Stimulated activated CD8-positive, alpha-beta memory T cell treated with anti-CD3 and anti-CD28 coated beads, Interleukin-7, amount 100 ng/mL, for 24 hours (primary cell): ENCODE data around the gene ZBED1.
"Not testable (repeated sequence)": the region's sequence is repeated elsewhere in the genome, so short reads cannot be mapped to it uniquely, and the experiment has no call there.

Experiments
- DNase-seq: peaks from one replicate; pipeline ENCODE4 v3.0.0-alpha.2; 2020; ENCODE audit warnings: low read depth

Gene ZBED1

DNA sequence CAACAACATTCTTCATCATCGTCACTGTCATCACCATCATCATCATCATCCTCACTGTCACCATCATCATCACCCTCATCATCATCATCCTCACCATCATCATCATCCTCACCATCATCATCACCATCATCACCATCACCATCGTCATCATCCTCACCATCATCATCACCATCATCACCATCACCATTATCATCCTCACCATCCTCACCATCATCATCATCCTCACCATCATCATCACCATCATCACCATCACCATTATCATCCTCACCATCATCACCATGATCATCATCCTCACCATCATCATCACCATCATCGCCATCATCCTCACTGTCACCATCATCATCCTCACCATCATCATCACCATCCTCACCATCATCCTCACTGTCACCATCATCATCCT, 18.9 kb upstream of the ZBED1 start:
- not testable (repeated sequence) for DNase-seq

DNA sequence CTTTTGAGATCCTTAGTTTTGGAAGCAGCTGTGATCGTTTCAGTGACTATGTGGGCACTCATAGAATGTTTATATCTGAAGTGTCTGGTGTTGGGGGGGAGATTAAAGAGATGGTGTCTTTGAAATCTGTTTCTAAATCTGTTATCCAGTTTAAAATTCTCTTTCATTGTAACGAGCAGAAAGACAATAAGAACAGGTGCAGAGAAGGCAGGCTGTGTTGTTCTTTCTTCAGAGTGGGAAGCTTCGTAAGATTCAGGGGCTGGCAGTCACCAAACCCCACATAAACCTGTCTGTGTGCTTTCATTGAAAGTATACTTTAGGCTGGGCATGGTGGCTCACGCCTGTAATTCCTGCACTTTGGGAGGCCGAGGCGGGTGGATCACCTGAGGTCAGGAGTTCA, 16.3 kb upstream of the ZBED1 start:
- no peak for DNase-seq

DNA sequence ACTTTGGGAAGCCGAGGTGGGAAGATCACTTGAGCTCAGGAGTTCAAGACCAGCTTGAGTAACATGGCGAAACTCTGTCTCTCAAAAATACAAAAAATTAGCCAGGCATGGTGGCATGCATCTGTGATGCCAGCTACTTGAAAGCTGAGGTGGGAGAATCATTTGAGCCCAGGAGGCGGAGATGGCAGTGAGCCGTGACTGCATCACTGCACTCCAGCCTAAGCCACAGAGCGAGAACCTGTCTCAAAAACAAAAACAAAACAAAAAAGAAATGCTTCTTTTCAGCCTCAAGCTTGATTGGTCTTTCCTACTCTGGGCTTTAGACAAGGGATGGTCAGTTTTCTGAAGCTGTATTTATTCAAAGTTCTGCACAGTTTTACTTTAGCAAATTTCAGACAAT, 15.8 kb upstream of the ZBED1 start:
- no peak for DNase-seq

DNA sequence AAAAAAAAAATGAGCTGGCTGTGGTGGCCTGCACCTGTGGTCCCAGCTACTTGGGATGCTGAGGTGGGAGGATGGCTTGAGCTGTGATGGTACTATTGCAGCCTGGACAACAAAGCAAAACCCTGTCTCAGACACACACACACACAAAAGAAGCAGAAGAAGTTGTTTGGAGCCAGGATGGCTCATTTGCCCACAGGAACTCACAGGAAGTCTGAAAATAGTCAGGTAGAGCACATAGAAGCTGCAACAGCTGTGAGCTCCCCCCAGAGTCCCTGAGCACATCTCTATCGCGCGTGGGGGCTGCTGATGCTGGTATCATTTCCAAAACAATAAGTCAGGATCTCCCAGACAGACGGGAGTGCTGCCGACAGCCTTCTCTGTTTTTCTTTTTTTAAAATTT, 13.4 kb upstream of the ZBED1 start:
- no peak for DNase-seq

DNA sequence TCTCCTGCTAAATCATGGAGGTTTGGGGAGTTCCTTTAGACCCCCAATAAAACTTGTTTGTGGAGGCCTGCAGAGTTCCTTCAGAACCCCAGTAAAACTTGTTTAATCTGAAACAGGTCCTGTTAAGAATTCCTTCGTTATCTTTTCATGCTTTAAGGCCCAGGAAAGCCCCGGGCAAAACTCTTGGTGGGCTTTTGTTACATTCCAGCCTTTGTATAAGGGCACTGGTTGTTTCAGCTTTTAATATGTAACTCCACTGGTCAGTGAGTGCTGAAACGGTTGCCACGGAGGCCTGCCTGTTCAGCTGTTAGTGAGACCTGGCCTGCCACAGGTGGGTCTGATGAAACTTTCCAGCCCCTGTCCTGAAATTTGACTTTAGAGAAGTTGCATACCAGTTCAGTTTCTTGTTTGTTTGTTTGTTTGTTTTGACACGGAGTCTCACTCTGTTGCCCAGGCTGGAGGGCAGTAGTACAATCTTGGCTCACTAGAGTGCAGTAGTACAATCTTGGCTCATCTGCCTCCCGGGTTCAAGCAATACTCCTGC, 12.4 kb upstream of the ZBED1 start:
- no peak for DNase-seq

DNA sequence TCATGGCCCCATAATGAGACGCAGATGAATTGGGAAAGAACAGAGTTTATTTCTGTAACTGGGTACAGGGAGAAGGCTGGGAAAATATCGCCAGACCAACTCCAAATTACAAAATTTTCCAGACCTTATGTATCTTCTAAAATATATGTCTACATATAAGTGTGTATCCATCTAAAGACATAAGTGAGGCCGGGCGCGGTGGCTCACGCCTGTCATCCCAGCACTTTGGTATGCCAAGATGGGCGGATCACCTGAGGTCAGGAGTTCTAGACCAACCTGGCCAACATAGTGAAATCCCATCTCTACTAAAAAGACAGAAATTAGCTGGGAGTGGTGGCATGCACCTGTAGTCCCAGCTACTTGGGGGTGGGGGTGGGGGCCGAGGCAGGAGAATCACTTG, 11.7 kb upstream of the ZBED1 start:
- DNase-seq = no peak

DNA sequence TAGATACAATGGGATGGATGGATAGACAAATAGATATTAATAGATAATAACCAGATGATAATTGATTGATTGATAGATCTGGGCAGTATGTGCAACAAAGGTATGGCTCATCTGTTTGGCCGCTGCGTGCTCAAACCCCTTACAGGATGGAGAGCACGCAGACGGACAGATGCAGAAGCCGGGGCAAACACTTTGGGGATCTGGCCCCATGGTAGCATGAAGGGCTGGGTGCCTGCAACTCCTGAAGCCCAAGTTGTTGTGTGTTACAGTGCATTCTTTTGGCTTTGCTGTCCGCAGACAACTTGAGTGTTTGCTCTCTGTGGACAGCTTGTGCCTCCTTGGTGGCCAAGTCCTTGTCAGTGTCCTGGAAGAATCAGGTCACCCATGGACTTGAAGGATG, 10.6 kb upstream of the ZBED1 start:
- DNase-seq = no peak

DNA sequence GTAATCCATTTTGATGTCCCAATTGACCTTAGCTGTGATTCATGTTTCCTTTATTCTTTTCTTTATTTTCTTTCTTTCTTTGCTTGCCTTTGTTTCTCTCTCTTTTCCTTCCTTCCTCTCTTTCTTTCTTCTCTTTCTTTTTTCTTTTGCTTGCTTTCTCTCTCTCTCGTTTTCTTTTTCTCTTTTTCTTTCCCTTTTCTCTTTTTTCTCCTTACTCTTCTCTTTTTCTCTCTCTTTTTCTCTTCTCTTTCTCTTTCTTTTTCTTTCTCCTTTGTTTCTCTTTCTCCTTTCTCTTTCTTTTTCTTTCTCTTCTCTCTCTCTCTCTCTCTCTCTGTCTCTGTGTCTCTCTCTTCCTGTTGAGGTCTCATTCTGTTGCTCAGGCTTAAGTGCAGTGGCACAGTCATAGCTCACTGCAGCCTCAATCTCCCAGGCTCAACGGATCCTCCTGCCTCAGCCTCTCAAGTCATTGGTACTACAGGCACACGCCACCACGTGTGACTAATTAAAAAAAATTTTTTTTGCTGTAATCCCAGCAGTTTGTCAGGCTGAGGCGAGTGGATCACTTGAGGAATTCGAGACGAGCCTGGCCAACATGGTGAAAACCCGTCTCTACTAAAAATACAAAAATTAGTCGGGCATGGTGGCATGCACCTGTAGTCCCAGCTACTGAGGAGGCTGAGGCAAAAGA, 8.0 kb upstream of the ZBED1 start:
- DNase-seq = no peak

DNA sequence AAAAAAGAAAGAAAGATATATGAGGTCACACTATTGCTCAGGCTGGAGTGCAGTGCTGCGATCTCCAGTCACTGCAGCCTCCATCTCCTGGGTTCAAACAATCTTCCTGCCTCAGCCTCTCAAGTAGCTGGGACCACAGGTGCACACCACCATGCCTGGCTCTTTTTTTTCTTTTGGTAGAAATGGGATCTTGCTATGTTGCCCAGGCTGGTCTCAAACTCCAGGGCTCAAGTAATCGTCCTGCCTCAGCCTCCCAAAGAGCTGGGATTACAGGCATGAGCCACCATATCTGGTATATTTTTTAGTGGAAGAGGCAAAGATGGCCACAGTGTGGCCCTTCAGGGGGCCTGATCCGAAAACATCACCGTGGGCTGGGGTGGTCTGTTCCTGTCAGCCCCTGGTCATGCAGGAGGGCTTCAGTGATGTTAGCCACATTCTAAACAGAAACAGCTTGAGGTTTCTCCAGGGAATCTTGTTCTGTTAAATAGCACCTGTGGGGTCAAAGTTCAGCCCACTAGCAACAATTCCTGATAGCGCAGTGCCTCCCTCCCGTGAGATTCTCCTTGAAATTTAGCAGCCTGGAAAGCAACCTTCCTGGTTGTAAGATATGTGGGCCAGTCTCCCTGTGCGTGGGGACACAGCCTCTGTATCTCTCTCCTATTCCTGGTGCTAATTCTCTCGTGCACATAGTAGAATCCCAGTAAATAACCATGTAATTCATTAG, 7.3 kb upstream of the ZBED1 start:
- DNase-seq = no peak

DNA sequence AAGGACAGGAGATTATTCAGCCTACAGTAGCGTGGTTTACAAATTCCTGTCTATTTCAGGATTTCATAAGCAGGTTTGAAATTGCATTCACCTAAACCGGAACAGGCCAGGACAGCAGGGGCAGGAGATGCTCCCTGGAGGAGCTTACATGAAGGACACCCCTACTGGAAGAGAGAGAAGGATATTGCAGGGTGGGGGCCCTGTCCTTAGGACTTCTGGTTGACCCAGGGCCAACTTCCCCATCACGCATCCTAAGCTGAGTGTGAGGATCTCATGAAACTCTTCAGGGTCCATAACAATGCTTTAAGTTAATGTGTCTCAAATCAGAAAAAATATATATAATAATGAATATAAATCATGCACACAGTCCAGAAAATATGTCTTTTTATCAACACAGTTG, 6.4 kb upstream of the ZBED1 start:
- no peak for DNase-seq

DNA sequence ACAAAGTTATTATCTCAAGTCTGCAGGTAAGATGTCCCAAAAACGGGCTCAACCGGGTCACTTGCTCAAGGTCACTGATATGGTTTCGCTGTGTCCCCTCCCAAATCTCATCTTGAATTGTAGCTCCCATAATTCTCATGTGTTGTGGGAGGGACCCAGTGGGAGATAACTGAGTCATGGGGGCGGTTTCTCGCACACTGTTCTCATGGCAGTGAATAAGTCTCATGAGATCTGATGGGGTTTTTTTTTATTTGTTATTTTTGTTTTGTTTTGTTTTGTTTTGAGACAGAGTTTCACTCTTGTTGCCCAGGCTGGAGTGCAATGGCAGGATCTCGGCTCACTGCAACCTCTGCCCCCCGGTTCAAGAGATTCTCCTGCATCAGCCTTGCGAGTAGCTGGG, 4.6 kb upstream of the ZBED1 start:
- DNase-seq = not testable (repeated sequence)

DNA sequence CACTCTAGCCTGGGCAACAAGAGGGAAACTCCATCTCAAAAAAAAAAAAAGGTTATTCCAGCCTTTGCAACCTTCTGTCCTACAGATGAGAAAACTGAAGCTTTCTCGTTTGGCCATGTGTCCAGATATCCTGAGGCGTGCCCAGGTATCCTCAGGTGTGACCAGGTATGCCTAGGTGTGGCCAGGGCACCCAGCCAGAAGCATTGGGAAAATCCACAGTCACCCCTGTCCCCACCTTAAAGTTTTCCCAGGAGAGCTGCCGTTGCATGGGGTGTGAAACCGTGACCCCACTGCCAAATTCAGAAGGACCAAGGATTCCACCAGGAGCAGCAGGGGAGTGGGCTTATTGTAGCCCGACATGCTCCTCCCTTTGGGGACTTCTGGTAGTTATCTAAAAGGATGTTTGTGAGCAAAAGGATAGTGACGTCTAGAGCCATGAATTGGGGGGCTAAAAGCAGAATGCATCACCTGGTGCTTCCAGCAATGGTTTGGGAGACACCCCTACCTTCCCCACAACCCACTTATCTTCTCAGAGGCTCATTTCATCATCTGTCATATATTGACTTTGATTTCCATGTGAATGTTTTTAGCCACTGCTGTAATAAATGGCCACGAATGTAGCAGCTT, 4.0 kb upstream of the ZBED1 start:
- no peak for DNase-seq

DNA sequence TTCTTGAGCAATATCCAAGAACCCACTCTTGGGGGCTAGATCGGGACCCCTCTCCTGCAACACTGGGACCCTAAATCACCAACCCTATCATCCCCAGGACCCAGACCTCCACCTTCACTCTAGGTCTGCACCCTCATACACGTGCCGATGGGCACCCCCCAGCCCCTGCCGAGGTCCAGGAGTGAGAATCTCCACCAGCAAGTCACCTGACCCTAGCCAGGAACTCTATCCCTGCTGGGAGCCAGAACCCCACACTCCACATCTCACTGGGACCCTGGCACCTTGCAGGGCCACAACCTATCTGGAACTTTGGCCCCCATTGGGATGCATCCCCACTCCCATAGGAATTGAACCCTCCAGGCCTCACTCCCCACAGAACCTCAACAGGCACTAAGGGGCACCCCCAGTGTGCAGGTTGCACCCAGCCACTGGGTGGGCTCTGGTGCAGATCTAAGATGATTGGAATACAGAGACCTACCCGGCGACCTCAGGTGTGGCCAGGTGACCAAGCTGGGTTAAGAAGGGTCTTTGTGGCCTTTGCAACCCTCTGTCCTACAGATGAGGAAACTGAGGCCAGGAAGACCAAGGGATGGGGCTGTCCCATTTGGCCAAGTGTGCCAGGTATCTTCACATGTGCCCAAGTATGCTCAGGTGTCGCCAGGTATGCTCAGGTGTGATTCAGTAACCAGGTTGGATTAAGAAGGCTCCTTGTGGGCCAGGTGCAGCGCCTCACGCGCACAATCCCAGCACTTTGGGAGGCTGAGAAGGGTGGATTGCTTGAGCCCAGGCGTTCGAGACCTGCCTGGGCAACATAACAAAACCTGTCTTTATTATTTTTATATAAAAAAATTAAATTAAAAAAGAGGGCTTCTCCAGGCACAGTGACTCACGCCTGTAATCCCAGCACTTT, 3.1 kb upstream of the ZBED1 start:
- DNase-seq = no peak

DNA sequence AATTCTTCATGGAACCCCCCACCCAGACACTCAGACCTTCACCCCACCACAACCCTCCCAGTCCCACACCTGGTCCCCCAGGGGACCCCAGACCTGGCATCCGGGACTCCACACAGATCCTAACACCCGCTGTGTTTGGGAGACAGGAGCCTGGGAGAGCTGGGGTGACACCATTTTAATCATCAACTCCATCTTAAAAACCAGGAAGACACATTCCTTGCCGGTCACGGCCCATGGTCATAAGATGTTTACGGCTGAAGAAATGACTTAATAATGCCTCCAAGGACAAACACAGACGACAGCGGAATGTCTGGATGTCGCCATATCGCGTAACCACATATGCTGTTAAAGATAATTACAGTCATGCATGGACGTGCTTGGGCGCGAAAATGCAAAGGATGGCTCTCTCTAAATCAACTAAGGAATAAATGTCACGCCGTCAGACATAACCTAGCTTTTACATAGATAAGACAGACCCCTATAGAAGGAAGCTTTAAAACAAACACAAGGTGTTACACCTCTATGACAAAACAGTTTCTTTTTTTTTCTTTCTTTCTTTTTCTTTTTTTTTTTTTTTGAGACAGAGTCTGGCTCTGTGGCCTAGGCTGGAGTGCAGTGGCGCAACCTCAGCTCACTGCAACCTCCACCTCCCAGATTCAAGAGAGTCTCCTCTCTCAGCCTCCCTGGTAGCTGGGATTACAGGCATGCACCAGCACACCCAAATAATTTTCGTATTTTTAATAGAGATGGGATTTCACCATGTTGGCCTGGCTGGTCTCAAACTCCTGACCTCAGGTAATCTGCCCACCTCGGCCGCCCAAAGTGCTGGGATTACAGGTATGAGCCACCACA, 2.1 kb upstream of the ZBED1 start:
- DNase-seq = no peak

DNA sequence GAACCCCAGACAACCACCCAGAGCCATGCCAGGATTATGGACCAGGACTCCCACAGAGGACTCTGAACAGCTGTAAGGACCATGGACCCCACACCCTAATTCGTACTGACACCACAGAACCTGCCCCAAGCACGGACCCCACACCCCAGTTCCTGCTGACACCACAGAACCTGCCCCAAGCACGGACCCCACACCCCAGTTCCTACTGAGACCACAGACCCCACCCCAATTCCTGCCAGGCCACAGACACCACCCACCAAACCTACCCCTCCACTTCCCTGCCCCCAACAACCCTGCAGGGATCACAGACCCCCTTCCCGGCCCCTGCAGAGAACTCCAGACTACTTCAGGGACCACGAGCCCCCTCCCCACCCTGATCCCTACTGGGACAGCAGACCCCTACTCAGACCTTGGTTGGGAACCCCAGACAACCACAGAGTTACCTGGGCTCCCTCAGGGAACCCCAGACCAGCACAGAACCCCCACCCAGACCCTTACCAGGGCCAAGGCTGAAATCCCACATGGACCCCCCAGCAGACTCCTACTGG, 1.4 kb upstream of the ZBED1 start:
- no peak for DNase-seq

DNA sequence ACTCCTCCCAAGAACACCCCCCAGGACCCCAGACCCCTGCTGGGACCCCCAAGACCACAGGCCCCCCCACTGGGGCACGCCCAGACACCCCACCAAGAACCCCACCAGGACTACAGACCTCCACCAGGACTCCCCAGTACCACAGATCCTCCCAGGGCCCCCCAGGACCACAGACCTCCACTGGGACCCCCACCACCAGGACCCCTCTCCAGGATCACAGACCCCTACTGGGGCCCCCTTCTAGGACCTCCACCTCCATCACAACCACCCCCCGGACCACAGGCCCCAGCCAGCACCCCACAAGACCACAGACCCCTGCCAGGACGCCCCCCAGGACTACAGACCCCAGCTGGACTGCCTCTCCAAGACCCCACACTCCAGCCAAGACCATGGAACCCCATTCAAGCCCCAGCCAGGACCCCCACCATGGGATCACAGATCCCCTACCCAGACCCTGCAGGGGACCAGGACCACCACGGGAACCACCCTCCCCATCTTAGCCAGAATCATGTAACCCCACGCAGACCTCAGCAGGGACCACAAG, 855 bp upstream of the ZBED1 start:
- no peak for DNase-seq

DNA sequence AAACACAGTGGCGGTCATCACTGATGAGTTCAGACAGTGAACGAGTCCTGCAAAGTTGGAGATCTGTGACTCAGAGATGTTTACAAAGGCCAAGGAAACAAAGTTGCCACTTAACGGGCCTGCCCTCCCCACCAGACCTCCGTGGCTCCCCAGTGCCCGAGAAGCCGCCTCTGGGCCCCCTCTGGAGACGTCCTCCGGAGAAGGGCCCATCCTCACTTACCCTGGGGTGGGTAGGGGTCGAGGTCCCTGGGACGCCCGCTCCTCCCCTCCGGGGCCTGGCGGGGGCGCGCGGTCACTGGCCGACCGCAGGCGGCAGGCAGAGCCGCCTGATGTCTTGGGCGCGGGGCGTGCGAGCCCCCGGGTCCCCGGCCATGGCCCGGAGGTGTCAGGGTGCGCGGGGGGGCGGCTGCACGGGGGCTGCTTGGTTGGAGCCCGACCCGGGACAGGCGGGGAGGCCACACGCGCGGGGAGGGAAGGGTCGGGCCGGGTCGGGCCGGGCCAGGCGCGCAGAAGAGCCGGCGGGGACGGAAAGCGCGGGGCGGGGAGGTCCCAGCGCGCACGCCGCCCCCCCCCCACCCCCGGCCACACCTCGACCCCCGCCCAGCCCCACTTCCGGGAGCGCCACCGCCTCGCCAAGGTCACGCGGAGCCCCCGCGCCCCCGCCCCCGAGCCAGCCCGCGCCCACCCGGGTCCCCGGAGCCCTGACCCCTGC, 529 bp downstream of the ZBED1 start:
- no peak for DNase-seq

DNA sequence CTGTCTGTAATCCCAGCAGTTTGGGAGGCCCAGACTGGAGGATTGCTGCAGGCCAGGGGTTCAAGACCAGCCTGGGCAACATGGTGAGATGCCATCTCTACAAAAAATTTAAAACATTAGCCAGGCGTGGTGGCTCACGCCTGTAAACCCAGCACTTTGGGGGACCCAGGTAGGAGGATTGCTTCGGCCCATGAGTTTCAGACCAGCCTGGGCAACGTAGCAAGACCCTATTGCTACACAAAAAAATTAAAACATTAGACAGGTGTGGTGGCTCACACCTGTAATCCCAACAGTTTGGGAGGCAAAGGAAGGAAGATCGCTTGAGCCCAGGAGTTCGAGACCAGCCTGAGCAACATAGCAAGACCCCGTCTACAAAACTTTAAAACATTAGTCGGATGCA, 1.3 kb downstream of the ZBED1 start:
- DNase-seq = no peak

DNA sequence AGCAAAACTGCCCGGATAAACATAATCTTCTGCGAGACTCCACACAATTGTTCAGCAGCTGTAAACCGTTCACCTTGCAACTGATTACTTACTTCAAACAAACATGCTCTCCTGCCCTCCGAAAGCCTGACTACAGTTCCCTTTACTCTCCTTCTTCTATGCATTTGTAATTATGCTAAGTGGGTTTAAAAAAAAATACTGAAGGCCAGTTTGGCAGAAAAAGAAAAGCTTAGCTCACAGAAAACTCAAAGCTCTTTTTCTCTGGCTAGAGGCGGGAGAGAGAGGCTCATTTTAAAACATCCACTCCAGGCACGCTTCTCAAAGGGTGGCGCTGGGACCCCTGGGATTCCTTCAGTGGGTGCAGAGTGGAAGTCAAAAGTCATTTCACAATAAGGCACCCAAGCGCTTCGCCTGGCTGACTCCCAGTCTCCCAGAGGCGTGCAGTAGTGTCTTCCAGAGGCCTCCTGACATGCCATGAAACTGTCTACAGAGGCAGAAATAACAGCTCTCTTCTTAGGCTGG, 1.9 kb downstream of the ZBED1 start:
- DNase-seq = no peak
